ENCODE results near the gene PCDHAC2.

DNA sequence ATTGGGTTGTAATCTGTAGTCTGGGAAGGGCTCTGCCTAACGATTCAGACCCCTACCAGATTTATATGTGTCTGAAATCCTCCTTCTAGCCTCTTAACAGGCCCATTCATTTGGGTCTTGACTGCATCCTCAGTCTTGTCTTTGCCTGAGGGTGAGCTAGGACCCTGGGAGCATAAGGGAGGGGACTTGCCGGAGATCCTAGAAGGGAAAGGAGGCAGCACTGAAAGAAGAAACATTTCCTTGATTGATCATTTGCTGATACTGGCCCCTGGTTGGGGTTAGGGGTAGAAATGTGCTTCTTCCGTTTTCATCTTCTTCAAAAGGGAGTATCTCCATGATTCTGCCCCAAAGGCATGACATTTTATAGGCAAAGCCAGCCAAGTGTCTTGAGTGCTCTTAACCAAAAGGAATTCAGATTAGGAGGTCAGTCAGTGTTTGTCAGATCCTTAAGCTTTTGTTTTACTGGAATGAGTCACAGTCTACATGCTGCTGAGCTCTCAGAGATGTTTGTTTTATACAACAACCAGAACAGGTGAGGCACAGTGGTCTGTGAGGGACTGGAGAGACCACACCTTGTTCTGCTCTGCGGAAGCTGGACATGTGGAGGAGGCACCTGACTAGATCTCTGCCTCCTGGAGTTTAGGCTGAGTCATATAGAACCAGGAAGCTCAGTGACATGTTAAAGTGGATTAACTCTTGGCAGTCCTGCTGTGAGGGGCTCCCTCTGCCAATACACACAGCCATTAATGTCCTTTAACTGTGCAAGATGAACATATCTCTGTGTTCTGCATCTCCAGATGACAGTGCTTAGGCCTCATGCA is 37.7 kb downstream of the PCDHAC2 start:
- TF ChIP-seq EZH2 (IDR thresholded peaks at IDR 0.05; ENCODE audit: borderline replicate concordance, low read depth, low read length) (no peak), RFX1 (IDR thresholded peaks at IDR 0.05) (no peak), JUN (IDR thresholded peaks at IDR 0.05; ENCODE audit: borderline replicate concordance, low read depth, low read length) (no peak), JUN (CRISPR knock-in tag; IDR thresholded peaks at IDR 0.05; ENCODE audit: borderline replicate concordance) (no peak), BRCA1 (IDR thresholded peaks at IDR 0.05) (no peak), BRCA1 (CRISPR knock-in tag; IDR thresholded peaks at IDR 0.05) (no peak), POLR2AphosphoS5 (IDR thresholded peaks at IDR 0.05; ENCODE audit: control insufficient read depth, insufficient read depth, low read depth, low read length) (no peak), HNRNPLL (IDR thresholded peaks at IDR 0.05; ENCODE audit: low read depth, low read length, poor library complexity, severe bottlenecking) (no peak), EHMT2 (IDR thresholded peaks at IDR 0.05) (no peak), SRF (CRISPR knock-in tag; IDR thresholded peaks at IDR 0.05) (no peak), CTCF (IDR thresholded peaks at IDR 0.05 in 2 of 3, conservative IDR thresholded peaks at IDR 0.05 in 1 of 3; ENCODE audit: insufficient read depth in 2 of 3, low read depth in 1 of 3, low read length in 3 of 3) (no peak), TRIM24 (IDR thresholded peaks at IDR 0.05) (no peak)

Data from K562 (cell line).